Measurements from ENCODE around the gene CCL7. TPM values are rescaled to one million over a fixed set of nuclear protein-coding genes. Genes with fewer than 3 reads are reported as not detected.

The CCL7 gene
- total RNA-seq, 1 experiment from 2014 or later: not detected

GRCh38 chr17:34243364-34244320, 26.4 kb upstream of the CCL7 start:
- no peak for DNase-seq (ENCODE audit: low read depth, low spot score)
- in situ Hi-C loops (cut with HindIII; ENCODE audit: low pct_unique_long_range_greater_than_20kb, low sequenced_read_pairs): no loop called here

- in situ Hi-C loops (cut with HindIII; ENCODE audit: low pct_unique_long_range_greater_than_20kb, low sequenced_read_pairs): no loop called here
- DNase-seq (ENCODE audit: low read depth, low spot score): no peak
These were observed 24.6 kb upstream of the CCL7 start for GRCh38 chr17:34245351-34245905.

- no peak for DNase-seq (ENCODE audit: low read depth, low spot score)
- in situ Hi-C loops (cut with HindIII; ENCODE audit: low pct_unique_long_range_greater_than_20kb, low sequenced_read_pairs): no loop called here
These were observed 23.6 kb upstream of the CCL7 start for GRCh38 chr17:34246446-34246845.

- in situ Hi-C loops (cut with HindIII; ENCODE audit: low pct_unique_long_range_greater_than_20kb, low sequenced_read_pairs): no loop called here
- DNase-seq (ENCODE audit: low read depth, low spot score): no peak
These were observed 23.1 kb upstream of the CCL7 start for GRCh38 chr17:34246881-34247280.

GRCh38 chr17:34248511-34249024, 21.5 kb upstream of the CCL7 start:
- DNase-seq (ENCODE audit: low read depth, low spot score): no peak
- in situ Hi-C loops (cut with HindIII; ENCODE audit: low pct_unique_long_range_greater_than_20kb, low sequenced_read_pairs): no loop called here

GRCh38 chr17:34249061-34249460, 21.0 kb upstream of the CCL7 start:
- DNase-seq (ENCODE audit: low read depth, low spot score): no peak
- in situ Hi-C loops (cut with HindIII; ENCODE audit: low pct_unique_long_range_greater_than_20kb, low sequenced_read_pairs): no loop called here

GRCh38 chr17:34249478-34249877, 20.5 kb upstream of the CCL7 start:
- in situ Hi-C loops (cut with HindIII; ENCODE audit: low pct_unique_long_range_greater_than_20kb, low sequenced_read_pairs): no loop called here
- DNase-seq (ENCODE audit: low read depth, low spot score): no peak

GRCh38 chr17:34251186-34251585, 18.8 kb upstream of the CCL7 start:
- no peak for DNase-seq (ENCODE audit: low read depth, low spot score)
- in situ Hi-C loops (cut with HindIII; ENCODE audit: low pct_unique_long_range_greater_than_20kb, low sequenced_read_pairs): no loop called here

- in situ Hi-C loops (cut with HindIII; ENCODE audit: low pct_unique_long_range_greater_than_20kb, low sequenced_read_pairs): no loop called here
- DNase-seq (ENCODE audit: low read depth, low spot score): no peak
These were observed 18.0 kb upstream of the CCL7 start for GRCh38 chr17:34252095-34252443.

GRCh38 chr17:34252444-34253138, 17.4 kb upstream of the CCL7 start:
- in situ Hi-C loops (cut with HindIII; ENCODE audit: low pct_unique_long_range_greater_than_20kb, low sequenced_read_pairs): no loop called here
- peak; percentile 8 for DNase-seq (ENCODE audit: low read depth, low spot score)

GRCh38 chr17:34253139-34253525, 16.9 kb upstream of the CCL7 start:
- in situ Hi-C loops (cut with HindIII; ENCODE audit: low pct_unique_long_range_greater_than_20kb, low sequenced_read_pairs): no loop called here
- DNase-seq (ENCODE audit: low read depth, low spot score): no peak

GRCh38 chr17:34254146-34254545, 15.9 kb upstream of the CCL7 start:
- in situ Hi-C loops (cut with HindIII; ENCODE audit: low pct_unique_long_range_greater_than_20kb, low sequenced_read_pairs): no loop called here
- no peak for DNase-seq (ENCODE audit: low read depth, low spot score)

GRCh38 chr17:34254651-34255380, 15.2 kb upstream of the CCL7 start, which contains the start of gene CCL2:
Gene CCL2, plus strand, starts transcription at chr17:34255285. Its CDS starts 65 bp downstream, at chr17:34255350.
- DNase-seq (ENCODE audit: low read depth, low spot score): peak; percentile 14
- in situ Hi-C loops (cut with HindIII; ENCODE audit: low pct_unique_long_range_greater_than_20kb, low sequenced_read_pairs): no loop called here

GRCh38 chr17:34255381-34255732, 14.7 kb upstream of the CCL7 start:
- DNase-seq (ENCODE audit: low read depth, low spot score): no peak
- in situ Hi-C loops (cut with HindIII; ENCODE audit: low pct_unique_long_range_greater_than_20kb, low sequenced_read_pairs): no loop called here

GRCh38 chr17:34255841-34256240, 14.2 kb upstream of the CCL7 start:
- DNase-seq (ENCODE audit: low read depth, low spot score): no peak
- in situ Hi-C loops (cut with HindIII; ENCODE audit: low pct_unique_long_range_greater_than_20kb, low sequenced_read_pairs): no loop called here

GRCh38 chr17:34257299-34257985, 12.6 kb upstream of the CCL7 start:
- DNase-seq (ENCODE audit: low read depth, low spot score): no peak
- in situ Hi-C loops (cut with HindIII; ENCODE audit: low pct_unique_long_range_greater_than_20kb, low sequenced_read_pairs): no loop called here

- DNase-seq (ENCODE audit: low read depth, low spot score): no peak
These were observed 12.1 kb upstream of the CCL7 start for GRCh38 chr17:34257986-34258326.

More at GRCh38 chr17:34257986-34258326, 12.1 kb upstream of the CCL7 start:
- in situ Hi-C loops (cut with HindIII; ENCODE audit: low pct_unique_long_range_greater_than_20kb, low sequenced_read_pairs): no loop called here

All from SK-MEL-5 (cell line).